ENCODE results near the gene NOTCH2. TPM values are rescaled to one million over a fixed set of nuclear protein-coding genes. Genes with fewer than 3 reads are reported as not detected.
"Not testable (repeated sequence)": the region's sequence is repeated elsewhere in the genome, so short reads cannot be mapped to it uniquely, and the experiment has no call there.

NOTCH2 gene
- total RNA-seq, 8 experiments from 2014 or later: 10.1 to 70.6 (median 28.8) TPM

- in situ Hi-C loops (cut with MboI; ENCODE audit: low pct_unique_long_range_greater_than_20kb in 2 of 9, low sequenced_read_pairs in 9 of 9, unreplicated experiment in 9 of 9); H3K4me1 ChIP-seq (replicated peaks in 1 of 2); H3K27ac ChIP-seq; H3K4me3 ChIP-seq: not testable (repeated sequence)
- WGBS, 10 experiments: no CpG with 5 or more reads among the region's 1 CpG
- peak in 3 of 8 experiments; percentile 47 to 61 (median 50) for ATAC-seq (replicated peaks in 6 of 8)
These were observed 61.1 kb downstream of the NOTCH2 start for GRCh38 chr1:120008320-120008719.

GRCh38 chr1:120007850-120008249, 61.6 kb downstream of the NOTCH2 start:
- H3K4me1 ChIP-seq (replicated peaks in 1 of 2); H3K27ac ChIP-seq; in situ Hi-C loops (cut with MboI; ENCODE audit: low pct_unique_long_range_greater_than_20kb in 2 of 9, low sequenced_read_pairs in 9 of 9, unreplicated experiment in 9 of 9); H3K4me3 ChIP-seq: not testable (repeated sequence)
- WGBS, 10 experiments: no CpG with 5 or more reads among the region's 1 CpG
- ATAC-seq (replicated peaks in 6 of 8): peak in 4 of 8 experiments; percentile 35 to 99 (median 94)

GRCh38 chr1:120001035-120001434, 68.4 kb downstream of the NOTCH2 start:
- ATAC-seq (replicated peaks in 6 of 8); in situ Hi-C loops (cut with MboI; ENCODE audit: low pct_unique_long_range_greater_than_20kb in 2 of 9, low sequenced_read_pairs in 9 of 9, unreplicated experiment in 9 of 9); H3K4me1 ChIP-seq (replicated peaks in 1 of 2); H3K27ac ChIP-seq; H3K4me3 ChIP-seq: not testable (repeated sequence)
- 90 to 100% (median 99%) methylated on average over 1 to 5 of the region's 9 CpGs; no CpG with 5 or more reads in 6 of the 10 experiments for WGBS, 10 experiments

- H3K27ac ChIP-seq; in situ Hi-C loops (cut with MboI; ENCODE audit: low pct_unique_long_range_greater_than_20kb in 2 of 9, low sequenced_read_pairs in 9 of 9, unreplicated experiment in 9 of 9); H3K4me3 ChIP-seq; ATAC-seq (replicated peaks in 6 of 8); H3K4me1 ChIP-seq (replicated peaks in 1 of 2): not testable (repeated sequence)
- WGBS, 10 experiments: 100% methylated on average over 1 of the region's 1 CpG; no CpG with 5 or more reads in 9 of the 10 experiments
These were observed 72.6 kb downstream of the NOTCH2 start for GRCh38 chr1:119996731-119997312.

GRCh38 chr1:119995975-119996374, 73.5 kb downstream of the NOTCH2 start:
- WGBS, 10 experiments: no CpG with 5 or more reads among the region's 2 CpGs
- H3K4me3 ChIP-seq; H3K4me1 ChIP-seq (replicated peaks in 1 of 2); H3K27ac ChIP-seq; in situ Hi-C loops (cut with MboI; ENCODE audit: low pct_unique_long_range_greater_than_20kb in 2 of 9, low sequenced_read_pairs in 9 of 9, unreplicated experiment in 9 of 9); ATAC-seq (replicated peaks in 6 of 8): not testable (repeated sequence)

GRCh38 chr1:119988306-119989062, 81.0 kb downstream of the NOTCH2 start:
- no peak overlapping the region for H3K4me3 ChIP-seq
- 87 to 100% (median 100%) methylated on average over 1 to 2 of the region's 2 CpGs; no CpG with 5 or more reads in 5 of the 10 experiments for whole genome bisulfite sequencing, 10 experiments
- in situ Hi-C loops (cut with MboI; ENCODE audit: low pct_unique_long_range_greater_than_20kb in 2 of 9, low sequenced_read_pairs in 9 of 9, unreplicated experiment in 9 of 9): no loop called here
- H3K27ac ChIP-seq: no peak overlapping the region
- no peak for ATAC-seq (replicated peaks in 6 of 8)
- no peaks in the 10 kb centered on the region for H3K4me1 ChIP-seq (replicated peaks in 1 of 2)

- H3K4me3 ChIP-seq: no peak overlapping the region
- no peaks in the 10 kb centered on the region for H3K4me1 ChIP-seq (replicated peaks in 1 of 2)
- 83 to 100% (median 100%) methylated on average over 1 of the region's 1 CpG; no CpG with 5 or more reads in 1 of the 10 experiments for WGBS, 10 experiments
- no peak for ATAC-seq (replicated peaks in 6 of 8)
- in situ Hi-C loops (cut with MboI; ENCODE audit: low pct_unique_long_range_greater_than_20kb in 2 of 9, low sequenced_read_pairs in 9 of 9, unreplicated experiment in 9 of 9): no loop called here
- no peak overlapping the region for H3K27ac ChIP-seq
These were observed 81.8 kb downstream of the NOTCH2 start for GRCh38 chr1:119987686-119988085.

- WGBS, 10 experiments: 11 to 94% (median 78%) methylated on average over 1 to 2 of the region's 2 CpGs; no CpG with 5 or more reads in 2 of the 10 experiments
- peak in 3 of 8 experiments; percentile 61 to 87 (median 76) for ATAC-seq (replicated peaks in 6 of 8)
- Histone ChIP-seq H3K4me3 (no peak overlapping the region), H3K4me1 (replicated peaks in 1 of 2) (no peaks in the 10 kb centered on the region), H3K27ac (no peak overlapping the region)
- in situ Hi-C loops (cut with MboI; ENCODE audit: low pct_unique_long_range_greater_than_20kb in 2 of 9, low sequenced_read_pairs in 9 of 9, unreplicated experiment in 9 of 9): no loop called here
These were observed 82.3 kb downstream of the NOTCH2 start for GRCh38 chr1:119987112-119987511.

GRCh38 chr1:119986007-119986497, 83.4 kb downstream of the NOTCH2 start:
- no peak for ATAC-seq (replicated peaks in 6 of 8)
- 38 to 95% (median 65%) methylated on average over 2 to 3 of the region's 3 CpGs for whole genome bisulfite sequencing, 10 experiments
- no peaks in the 10 kb centered on the region for H3K4me1 ChIP-seq (replicated peaks in 1 of 2)
- no peak overlapping the region for H3K27ac ChIP-seq
- H3K4me3 ChIP-seq: no peak overlapping the region
- in situ Hi-C loops (cut with MboI; ENCODE audit: low pct_unique_long_range_greater_than_20kb in 2 of 9, low sequenced_read_pairs in 9 of 9, unreplicated experiment in 9 of 9): no loop called here

- in situ Hi-C loops (cut with MboI; ENCODE audit: low pct_unique_long_range_greater_than_20kb in 2 of 9, low sequenced_read_pairs in 9 of 9, unreplicated experiment in 9 of 9): no loop called here
- Histone ChIP-seq H3K27ac (no peak overlapping the region), H3K4me3 (no peak overlapping the region), H3K4me1 (replicated peaks in 1 of 2) (no peaks in the 10 kb centered on the region)
- WGBS, 10 experiments: 0 to 86% (median 70%) methylated on average over 1 of the region's 1 CpG; no CpG with 5 or more reads in 5 of the 10 experiments
- ATAC-seq (replicated peaks in 6 of 8): no peak
These were observed 84.7 kb downstream of the NOTCH2 start for GRCh38 chr1:119984771-119985170.

GRCh38 chr1:119981986-119982815, 87.3 kb downstream of the NOTCH2 start:
- Histone ChIP-seq H3K27ac (no peak overlapping the region), H3K4me3 (no peak overlapping the region), H3K4me1 (replicated peaks in 1 of 2) (no peaks in the 10 kb centered on the region)
- no peak for ATAC-seq (replicated peaks in 6 of 8)
- in situ Hi-C loops (cut with MboI; ENCODE audit: low pct_unique_long_range_greater_than_20kb in 2 of 9, low sequenced_read_pairs in 9 of 9, unreplicated experiment in 9 of 9): no loop called here
- 0 to 100% (median 63%) methylated on average over 1 of the region's 1 CpG; no CpG with 5 or more reads in 2 of the 10 experiments for WGBS, 10 experiments

- 80 to 100% (median 96%) methylated on average over 1 to 5 of the region's 5 CpGs; no CpG with 5 or more reads in 3 of the 10 experiments for WGBS, 10 experiments
- H3K4me1 ChIP-seq (replicated peaks in 1 of 2): no peaks in the 10 kb centered on the region
- H3K4me3 ChIP-seq: no peak overlapping the region
- in situ Hi-C loops (cut with MboI; ENCODE audit: low pct_unique_long_range_greater_than_20kb in 2 of 9, low sequenced_read_pairs in 9 of 9, unreplicated experiment in 9 of 9): no loop called here
- H3K27ac ChIP-seq: no peak overlapping the region
- ATAC-seq (replicated peaks in 6 of 8): no peak
These were observed 88.0 kb downstream of the NOTCH2 start for GRCh38 chr1:119981496-119981895.

GRCh38 chr1:119978018-119978505, 91.4 kb downstream of the NOTCH2 start:
- WGBS, 10 experiments: 22 to 100% (median 85%) methylated on average over 1 to 4 of the region's 4 CpGs; no CpG with 5 or more reads in 2 of the 10 experiments
- in situ Hi-C loops (cut with MboI; ENCODE audit: low pct_unique_long_range_greater_than_20kb in 2 of 9, low sequenced_read_pairs in 9 of 9, unreplicated experiment in 9 of 9): no loop called here

More at GRCh38 chr1:119978018-119978505, 91.4 kb downstream of the NOTCH2 start:
- no peaks in the 10 kb centered on the region for H3K4me1 ChIP-seq (replicated peaks in 1 of 2)
- ATAC-seq (replicated peaks in 6 of 8): peak in 3 of 8 experiments; percentile 58 to 92 (median 91)
- H3K4me3 ChIP-seq: no peak overlapping the region
- no peak overlapping the region for H3K27ac ChIP-seq
